Posterior cingulate gyrus (tissue), 11 donors: ENCODE results near the gene RANBP3L.
A peak's percentile ranks its signal among the peaks of the same experiment; 100 is the strongest.

Experiments
- DNase-seq, 10 donors: peaks; one replicate each; pipeline versions ENCODE4 v3.0.0 to v3.0.0-alpha.2; 2020 to 2021; ENCODE audit warnings: mixed read lengths in 3 of 10
- intact Hi-C: fragments of 100-400 bp; cut with DNase I; formaldehyde crosslinking; loops from one replicate; pipeline ENCODE4 v1.15.1; 2023

The RANBP3L gene

GRCh38 chr5:36250427-36250826, 51.3 kb downstream of the RANBP3L start:
- DNase-seq = no peak
- intact Hi-C loops = no loop called here

GRCh38 chr5:36246036-36246800, 55.5 kb downstream of the RANBP3L start:
- intact Hi-C loops = no loop called here
- DNase-seq = no peak

DNA sequence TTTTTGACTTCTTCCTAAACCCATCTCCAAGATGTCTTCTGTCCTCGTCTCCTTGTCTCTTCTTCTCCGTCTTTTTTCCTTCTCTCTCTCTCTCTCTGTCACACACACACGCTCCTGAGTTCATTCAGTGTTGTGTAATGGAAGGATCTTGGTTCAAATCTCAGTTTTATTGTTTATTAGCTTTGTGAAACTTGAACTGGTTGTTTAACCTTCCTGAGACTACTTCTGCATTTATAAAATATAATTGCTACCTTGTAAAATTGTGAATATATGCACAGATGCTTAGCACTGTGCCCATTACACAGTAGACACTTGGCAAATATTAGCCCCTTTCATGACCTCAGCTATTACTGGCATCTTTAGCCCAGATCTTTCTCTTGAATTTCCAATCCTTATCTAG, 57.6 kb downstream of the RANBP3L start:
- intact Hi-C loops = loop anchor here (5.0 kb wide), 2 partner anchors 92 to 633 kb away; partner anchors contain the start of genes LMBRD2, NIPBL and SKP2
- DNase-seq = no peak

DNA sequence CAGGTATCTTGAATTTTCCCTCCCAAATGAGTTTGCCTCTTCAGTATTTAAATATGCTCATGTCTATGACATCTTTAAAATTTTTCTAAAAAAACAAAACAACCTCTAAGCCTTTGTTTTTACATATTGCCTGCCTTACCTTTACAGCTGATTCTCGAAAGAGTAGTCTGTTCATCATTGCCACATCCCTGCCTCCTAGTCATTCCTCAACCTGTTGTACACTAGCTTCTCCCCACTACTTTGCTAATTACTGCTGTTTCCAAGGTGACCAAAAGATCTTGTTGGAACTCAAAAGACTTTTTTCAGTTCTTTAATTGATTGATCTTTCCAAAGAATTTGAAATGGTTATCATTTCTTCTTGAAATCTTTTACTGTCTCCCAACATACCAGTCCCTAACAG, 58.0 kb downstream of the RANBP3L start:
- intact Hi-C loops = loop anchor here (2.0 to 5.0 kb wide), 3 partner anchors 61 to 634 kb away; partner anchors contain the start of genes LMBRD2, NIPBL and SKP2
- DNase-seq = no peak

GRCh38 chr5:36242534-36243485, 58.9 kb downstream of the RANBP3L start:
- intact Hi-C loops = loop anchor here (2.0 to 5.0 kb wide), 3 partner anchors 62 to 634 kb away; partner anchors contain the start of genes LMBRD2, NIPBL and SKP2
- DNase-seq = peak in 3 of 10 donors; percentile 54 to 76 (median 60)

GRCh38 chr5:36241631-36242533, 59.8 kb downstream of the RANBP3L start, which contains the start of gene NADK2:
TSS of gene NADK2 (minus strand) at chr5:36241925. CDS start at chr5:36241798, 127 bp downstream.
- intact Hi-C loops = loop anchor here (2.0 to 5.0 kb wide), 3 partner anchors 63 to 635 kb away; partner anchors contain the start of genes LMBRD2, NIPBL and SKP2
- peak; percentile 92 to 99 (median 96) for DNase-seq

DNA sequence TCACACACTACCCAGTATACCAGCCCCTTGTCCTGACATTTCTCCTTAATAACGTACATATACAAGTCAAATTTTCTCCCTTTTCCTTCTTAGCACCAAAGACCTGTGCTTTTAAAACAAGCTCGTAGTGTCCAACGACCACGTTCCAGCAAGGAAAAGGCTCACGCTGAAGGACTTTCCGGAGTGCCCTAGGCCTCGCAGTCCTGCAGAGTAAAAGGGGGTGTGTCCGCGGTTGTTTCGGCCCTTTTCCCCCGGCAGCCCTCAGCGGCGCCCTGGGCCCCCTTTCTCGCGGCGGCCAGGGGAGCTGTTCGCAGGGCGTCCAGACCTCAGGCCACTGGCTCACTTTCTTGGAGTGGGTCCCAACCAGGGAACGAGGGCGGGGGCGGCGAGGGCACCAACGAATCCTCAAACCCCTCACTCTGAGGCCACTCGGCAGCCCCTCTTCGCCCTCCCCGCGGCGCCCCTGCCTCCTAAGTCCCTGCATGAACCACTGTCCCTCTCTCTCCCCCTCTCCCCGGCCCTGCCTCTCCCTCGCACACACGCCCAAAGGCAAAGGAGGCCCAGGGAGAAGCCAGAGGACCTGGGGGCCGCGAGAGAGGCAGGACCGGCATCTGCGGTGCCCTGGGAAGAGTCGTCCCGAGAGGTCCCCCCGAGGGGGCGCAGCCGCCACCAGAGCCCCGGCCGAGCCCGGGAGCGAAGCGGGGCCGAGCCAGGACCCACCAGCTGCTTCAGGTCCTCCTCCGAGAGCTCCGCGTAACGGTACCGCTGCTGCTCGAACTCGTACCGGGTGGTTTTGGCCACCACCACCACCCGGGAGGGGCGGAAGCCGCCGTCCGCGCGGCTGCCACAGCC, 60.7 kb downstream of the RANBP3L start:
- intact Hi-C loops = loop anchor here (5.0 kb wide), 2 partner anchors 89 to 636 kb away; partner anchors contain the start of genes LMBRD2, NIPBL and SKP2
- DNase-seq = peak; percentile 28 to 86 (median 48)

GRCh38 chr5:36239370-36240293, 62.1 kb downstream of the RANBP3L start:
- DNase-seq = no peak
- intact Hi-C loops = loop anchor here (5.0 kb wide), 2 partner anchors 87 to 638 kb away; partner anchors contain the start of genes LMBRD2, NIPBL and SKP2

GRCh38 chr5:36238502-36239295, 63.0 kb downstream of the RANBP3L start:
- intact Hi-C loops = no loop called here
- DNase-seq = no peak

DNA sequence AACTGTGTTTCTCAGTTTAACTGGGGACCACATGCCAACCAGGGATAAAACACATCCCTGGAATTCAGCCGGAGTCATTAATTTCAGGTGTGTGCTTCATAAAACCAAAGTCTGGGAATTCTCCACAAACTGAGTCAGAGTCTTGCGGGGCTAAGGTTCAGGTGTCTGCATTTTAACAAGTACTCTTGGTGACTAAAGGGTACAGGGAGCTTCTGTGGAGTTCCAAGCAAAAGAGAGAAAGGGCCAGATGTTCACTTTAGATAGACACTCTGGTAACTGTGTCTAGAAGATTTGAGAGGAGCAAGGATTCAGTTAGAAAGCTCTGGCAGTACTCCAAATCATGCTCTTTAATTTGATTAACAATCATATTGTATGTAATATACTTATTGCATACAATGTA, 64.0 kb downstream of the RANBP3L start:
- intact Hi-C loops = no loop called here
- no peak for DNase-seq

DNA sequence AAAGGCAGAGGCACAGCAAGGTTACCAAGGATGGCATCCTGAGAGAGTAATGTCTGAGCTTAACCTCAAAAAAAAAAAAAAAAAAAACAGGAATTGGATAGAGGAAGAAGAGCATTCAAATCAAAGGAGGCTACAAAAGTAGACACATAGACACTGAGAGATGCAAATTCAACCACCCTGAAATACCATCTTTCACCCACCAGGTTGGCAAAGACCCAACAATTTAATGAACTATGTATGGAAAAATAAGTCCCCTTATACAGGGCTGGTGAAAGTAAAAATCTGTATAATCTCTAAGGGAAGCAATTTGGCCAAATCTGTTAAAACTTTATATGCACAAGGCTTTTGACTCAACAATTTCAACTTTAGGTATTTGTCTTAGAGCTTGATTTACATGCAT, 64.9 kb downstream of the RANBP3L start:
- intact Hi-C loops = no loop called here
- no peak for DNase-seq

DNA sequence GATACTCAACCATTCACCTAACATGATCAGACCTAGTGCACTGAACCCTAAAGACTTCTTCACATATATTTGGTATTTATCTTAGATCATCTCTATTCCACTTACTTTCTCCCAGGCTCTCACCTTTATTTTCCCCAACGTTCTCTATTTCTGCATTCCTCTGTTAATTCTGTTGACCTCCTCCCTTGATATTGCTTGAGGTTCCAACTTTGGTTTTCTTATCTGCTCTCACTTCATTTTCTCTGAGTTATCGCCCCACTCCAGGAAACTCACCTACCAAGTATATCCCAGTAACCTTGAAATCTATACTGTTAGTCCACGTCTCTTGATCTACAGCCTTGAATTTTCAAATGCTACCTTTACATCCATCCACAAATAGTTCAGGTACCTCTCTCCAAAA, 69.2 kb downstream of the RANBP3L start:
- intact Hi-C loops = no loop called here
- no peak for DNase-seq

- intact Hi-C loops = no loop called here
- no peak for DNase-seq
Observed at GRCh38 chr5:36230151-36230790, 71.4 kb downstream of the RANBP3L start.

DNA sequence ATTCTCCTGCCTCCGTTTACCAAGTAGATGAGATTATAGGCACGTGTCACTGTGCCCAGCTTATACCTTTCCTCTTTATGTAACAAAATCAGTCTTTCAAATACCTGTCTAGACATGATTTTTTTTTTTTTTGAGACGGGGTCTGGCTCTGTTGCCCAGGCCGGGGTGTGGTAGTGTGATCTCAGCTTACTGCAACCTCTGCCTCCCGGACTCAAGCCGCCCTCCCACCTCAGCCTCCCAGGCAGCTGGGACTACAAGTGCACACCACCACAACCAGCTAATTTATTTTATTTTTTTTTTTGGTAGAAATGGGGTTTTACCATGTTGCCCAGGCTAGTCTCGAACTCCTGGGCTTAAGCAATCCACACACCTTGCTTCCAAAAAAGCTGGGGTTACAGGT, 73.2 kb downstream of the RANBP3L start:
- DNase-seq = no peak
- intact Hi-C loops = no loop called here

DNA sequence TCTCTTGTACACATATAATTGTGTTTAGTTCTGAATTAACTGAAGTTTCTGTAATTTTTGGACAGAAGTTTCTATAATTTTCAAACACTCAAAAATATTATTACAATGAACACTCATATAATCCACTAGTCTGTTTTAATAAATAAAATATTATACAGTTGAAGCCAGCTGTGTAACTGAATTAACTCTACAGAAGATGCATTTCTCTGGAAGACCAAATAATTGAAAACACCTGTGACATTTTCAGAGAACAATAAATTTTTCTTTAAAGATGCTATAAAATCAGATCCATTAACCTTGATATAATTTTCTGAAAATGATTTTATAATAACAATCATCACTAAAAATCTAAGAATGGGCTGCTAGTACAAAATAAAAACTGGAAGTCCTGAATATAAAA, 74.7 kb downstream of the RANBP3L start:
- DNase-seq = no peak
- intact Hi-C loops = no loop called here

DNA sequence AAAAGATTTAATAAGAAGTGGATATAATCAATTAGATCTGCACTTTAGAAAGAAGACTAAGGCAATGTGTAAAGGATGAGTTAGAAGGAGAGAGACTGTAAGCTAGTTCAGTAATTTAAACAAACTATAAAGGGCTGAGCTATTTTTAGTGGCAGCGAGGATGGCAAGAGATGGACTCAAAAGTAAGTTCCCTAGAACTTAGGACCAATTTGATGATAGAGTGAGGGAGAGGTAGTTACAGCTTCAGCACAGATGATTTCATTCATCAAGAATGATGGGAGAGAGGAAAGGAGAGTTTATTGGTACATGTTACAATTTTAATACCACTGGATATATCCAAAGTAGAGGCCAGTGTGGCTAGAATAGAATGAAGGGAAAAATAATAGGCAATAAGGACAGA, 79.1 kb downstream of the RANBP3L start:
- intact Hi-C loops = no loop called here

More for the DNA sequence above, 79.1 kb downstream of the RANBP3L start:
- DNase-seq = no peak
